Omental fat pad (tissue), 4 donors: Measurements from ENCODE around the gene CTSA. TPM values are rescaled to one million over a fixed set of nuclear protein-coding genes. Genes with fewer than 3 reads are reported as not detected.

Experiments used
- ATAC-seq: fragments of 150-250 bp; one replicate; pipeline ENCODE4 v1.9.1; 2016; ENCODE audit warnings: mild to moderate bottlenecking, moderate library complexity; ENCODE audit not compliant: low FRiP score
- DNase-seq: peaks from one replicate; pipeline ENCODE4 v3.0.0-alpha.2; 2019; ENCODE audit warnings: low spot score
- CTCF ChIP-seq, 3 donors: fragments of 450-650 bp; IDR thresholded peaks; one replicate each; pipeline ENCODE4 v1.5.1; 2016 to 2017; ENCODE audit warnings: antibody characterized with exemption in 3 of 3, mild to moderate bottlenecking in 3 of 3, moderate library complexity in 2 of 3
- total RNA-seq, 4 donors: library from RNA; depleted of rRNA; stranded (reverse); fragments of >200 nt; gene quantifications; one replicate each; pipeline ENCODE4 v1.1.0, GENCODE V29; 2016

Gene CTSA
- total RNA-seq, 4 donors from 2014 or later = 79.2 to 148 (median 85.9) TPM

- ATAC-seq (peak; percentile 33), DNase-seq (no peak)
- no peak for TF ChIP-seq CTCF (IDR thresholded peaks at IDR 0.05)
These were observed 20.6 kb downstream of the CTSA start, which contains the start of gene PLTP for GRCh38 chr20:45911486-45912343. Gene PLTP (minus strand): TSS chr20:45912155. CDS start chr20:45911452, 703 bp downstream.

GRCh38 chr20:45912344-45912682 lies 21.2 kb downstream of the CTSA start:
- ATAC-seq (no peak), DNase-seq (no peak)
- no peak for TF ChIP-seq CTCF (IDR thresholded peaks at IDR 0.05)

- no peak for TF ChIP-seq CTCF (IDR thresholded peaks at IDR 0.05)
- DNase-seq = no peak
- ATAC-seq = no peak
These were observed 22.0 kb downstream of the CTSA start for GRCh38 chr20:45913116-45913515.

- TF ChIP-seq CTCF (IDR thresholded peaks at IDR 0.05) = no peak
- DNase-seq = no peak
- peak; percentile 24 for ATAC-seq
These were observed 26.6 kb downstream of the CTSA start for GRCh38 chr20:45917790-45918141.

- no peak for DNase-seq
- no peak for ATAC-seq
- TF ChIP-seq CTCF (IDR thresholded peaks at IDR 0.05) = no peak
These were observed 27.1 kb downstream of the CTSA start for GRCh38 chr20:45918182-45918737.

- DNase-seq (no peak), ATAC-seq (no peak)
- no peak for TF ChIP-seq CTCF (IDR thresholded peaks at IDR 0.05)
These were observed 27.8 kb downstream of the CTSA start for GRCh38 chr20:45918779-45919537.
